LNCaP clone FGC (cell line): ENCODE measurements around the gene SLC8B1.
A peak's percentile ranks its signal among the peaks of the same experiment; 100 is the strongest.

Experiments
- DNase-seq: peaks from one replicate; pipeline ENCODE4 v3.0.0-alpha.2; 2011; ENCODE audit warnings: low read depth
- H3K4me3 ChIP-seq: 2 replicates; pipeline ENCODE4 v1.5.1; 2011; ENCODE audit warnings: mild to moderate bottlenecking, low read depth, low read length, control low read depth
- TF ChIP-seq, protein P1 (sequence below): IDR thresholded peaks from 2 replicates; pipeline ENCODE4 v1.5.1; 2012; ENCODE audit warnings: mild to moderate bottlenecking; ENCODE audit not compliant: control insufficient read depth, insufficient read depth; ENCODE audit errors: extremely low read depth

The SLC8B1 gene

DNA sequence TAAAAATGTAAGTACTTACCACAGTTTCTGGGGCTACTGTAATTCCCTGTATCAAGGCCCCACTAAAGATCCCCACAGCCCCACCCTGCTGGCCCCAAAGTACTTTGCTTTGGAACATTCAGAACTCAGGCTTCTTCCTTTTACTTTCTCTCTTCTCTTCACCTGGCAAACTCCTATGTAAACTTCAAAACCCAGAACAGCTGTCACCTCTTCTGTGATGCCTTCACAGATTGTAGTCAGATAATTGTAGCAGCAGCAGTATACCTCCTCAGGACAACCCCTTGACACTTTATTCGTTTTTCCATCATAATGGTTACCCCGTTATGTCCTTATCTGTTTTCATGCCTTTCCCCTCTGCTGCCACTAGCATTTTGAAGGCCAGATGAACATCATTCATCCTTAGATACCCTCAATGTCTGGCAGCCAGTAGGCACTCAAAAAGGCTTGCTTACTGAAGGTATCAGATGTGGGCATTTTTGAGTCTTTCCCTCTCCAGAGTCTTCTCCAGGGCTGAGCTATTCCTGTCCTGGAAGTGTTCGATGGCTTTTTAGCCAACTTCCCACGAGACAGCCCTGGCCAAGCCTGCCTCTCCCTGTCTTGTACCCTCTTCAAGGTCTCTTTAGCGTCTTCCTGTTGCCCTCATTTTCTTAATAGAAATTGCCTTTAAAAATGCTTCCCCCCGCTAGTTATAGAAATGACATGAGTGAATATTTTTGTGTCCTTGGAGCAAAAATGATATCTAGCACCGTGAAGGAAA lies 30.9 kb upstream of the SLC8B1 start:
- H3K4me3 ChIP-seq = no peak overlapping the region
- TF ChIP-seq, protein P1, sequence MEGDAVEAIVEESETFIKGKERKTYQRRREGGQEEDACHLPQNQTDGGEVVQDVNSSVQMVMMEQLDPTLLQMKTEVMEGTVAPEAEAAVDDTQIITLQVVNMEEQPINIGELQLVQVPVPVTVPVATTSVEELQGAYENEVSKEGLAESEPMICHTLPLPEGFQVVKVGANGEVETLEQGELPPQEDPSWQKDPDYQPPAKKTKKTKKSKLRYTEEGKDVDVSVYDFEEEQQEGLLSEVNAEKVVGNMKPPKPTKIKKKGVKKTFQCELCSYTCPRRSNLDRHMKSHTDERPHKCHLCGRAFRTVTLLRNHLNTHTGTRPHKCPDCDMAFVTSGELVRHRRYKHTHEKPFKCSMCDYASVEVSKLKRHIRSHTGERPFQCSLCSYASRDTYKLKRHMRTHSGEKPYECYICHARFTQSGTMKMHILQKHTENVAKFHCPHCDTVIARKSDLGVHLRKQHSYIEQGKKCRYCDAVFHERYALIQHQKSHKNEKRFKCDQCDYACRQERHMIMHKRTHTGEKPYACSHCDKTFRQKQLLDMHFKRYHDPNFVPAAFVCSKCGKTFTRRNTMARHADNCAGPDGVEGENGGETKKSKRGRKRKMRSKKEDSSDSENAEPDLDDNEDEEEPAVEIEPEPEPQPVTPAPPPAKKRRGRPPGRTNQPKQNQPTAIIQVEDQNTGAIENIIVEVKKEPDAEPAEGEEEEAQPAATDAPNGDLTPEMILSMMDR = no peak
- no peak for DNase-seq

DNA sequence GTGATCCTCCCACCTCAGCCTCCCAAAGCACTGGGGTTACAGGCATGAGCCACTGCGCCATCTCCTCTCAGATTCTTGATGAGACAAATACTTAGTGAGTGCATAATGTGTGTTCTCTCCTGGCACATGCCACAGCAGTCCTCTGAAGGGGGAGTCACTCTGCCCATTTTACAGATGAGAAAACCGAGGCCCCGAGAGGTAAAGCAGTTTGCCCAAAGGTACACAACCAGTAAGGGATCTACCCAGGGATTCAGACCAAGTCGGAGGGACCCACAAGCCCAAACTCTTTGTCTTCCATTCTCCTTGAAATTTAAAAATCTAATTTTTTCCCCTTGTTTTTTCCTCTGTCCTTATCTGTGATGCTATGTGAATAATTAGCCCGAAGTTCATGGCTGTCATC lies 29.8 kb upstream of the SLC8B1 start:
- DNase-seq = no peak
- no peak overlapping the region for H3K4me3 ChIP-seq
- TF ChIP-seq, protein P1 = no peak

GRCh38 chr12:113361574-113362370 lies 26.9 kb upstream of the SLC8B1 start:
- H3K4me3 ChIP-seq = no peak overlapping the region

DNA sequence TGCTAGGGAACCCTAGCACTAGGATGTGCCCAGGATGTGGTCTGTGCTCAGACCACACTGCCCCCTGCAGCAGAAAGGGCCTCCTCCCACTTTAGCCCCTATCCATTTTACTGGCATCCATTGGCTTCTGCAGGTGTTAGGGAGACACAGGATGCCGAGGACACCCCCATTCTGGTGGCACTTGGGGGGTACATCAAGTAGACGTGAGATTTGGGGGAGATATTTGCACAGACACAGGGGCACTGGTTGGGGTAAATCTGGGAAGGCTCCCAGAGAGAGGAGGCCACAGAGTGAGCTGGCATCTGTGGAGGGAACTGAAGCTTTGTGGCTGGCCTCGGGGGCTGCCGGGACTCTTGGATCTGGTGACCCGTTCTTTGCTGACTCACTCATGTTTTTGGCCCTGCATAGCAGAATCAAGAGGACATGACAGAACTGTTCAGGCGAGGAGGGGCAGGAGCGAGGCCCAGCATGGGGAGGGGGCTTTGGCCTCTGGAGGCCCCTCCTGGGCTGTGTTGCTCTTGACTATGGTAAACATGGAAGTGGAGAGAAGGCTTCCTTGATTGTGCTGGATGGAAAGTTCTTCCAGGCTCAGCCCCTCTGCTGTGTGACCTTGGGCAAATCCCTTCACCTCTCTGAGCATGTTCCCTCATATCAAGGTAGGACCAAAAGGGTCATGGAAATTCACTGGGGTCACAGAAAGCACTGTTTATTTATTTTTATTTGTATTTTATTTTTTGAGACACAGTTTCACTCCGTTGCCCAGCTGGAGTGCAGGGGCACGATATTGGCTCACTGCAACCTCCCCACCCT lies 25.2 kb upstream of the SLC8B1 start:
- no peak for DNase-seq
- no peak overlapping the region for H3K4me3 ChIP-seq
- TF ChIP-seq, protein P1 = no peak

More at GRCh38 chr12:113361574-113362370, 26.9 kb upstream of the SLC8B1 start:
- DNase-seq = no peak
- TF ChIP-seq, protein P1 = no peak

GRCh38 chr12:113359133-113359938 lies 24.4 kb upstream of the SLC8B1 start:
- H3K4me3 ChIP-seq = peak overlapping the region; percentile 88
- TF ChIP-seq, protein P1 = no peak
- DNase-seq = peak; percentile 7
